K562 (cell line): ENCODE measurements around the gene KCNAB2. TPM values are rescaled to one million over a fixed set of nuclear protein-coding genes. Genes with fewer than 3 reads are reported as not detected.

Experiments used
- ATAC-seq: fragments of 200-7000 bp; cut with Tn5 transposase; 3 replicates; pipeline ENCODE4 v1.9.1; 2020; ENCODE audit warnings: moderate library complexity
- BruUV-seq: library from RNA; stranded (reverse); fragments of 400-500 nt; replicated peaks from 2 replicates; lab custom pipeline; 2021; lab: Mats Ljungman, UMichigan
- CTCF ChIA-PET: fragments of 300-600 bp; formaldehyde crosslinking; extraction: SDS; loops from one replicate; lab custom pipeline; 2021; ENCODE audit warnings: low intra/inter-chr PET ratio; lab: Yijun Ruan, JAX
- POLR2A ChIA-PET: fragments of 300-600, 350-650 bp; sonication (Branson Sonifier 250); formaldehyde crosslinking; extraction: SDS; loops from one replicate; lab custom pipeline; 2021; ENCODE audit warnings: antibody characterized with exemption, inconsistent platforms; lab: Yijun Ruan, JAX
- DNase-seq, 4 experiments: peaks; one replicate each; pipeline versions ENCODE4 v3.0.0 to v3.0.0-alpha.2; 2011 to 2018; ENCODE audit warnings: low spot score in 3 of 4, mixed read lengths in 3 of 4; ENCODE audit errors: extremely low read depth in 1 of 4
- FAIRE-seq: peaks from 2 replicates; lab custom pipeline; 2011; peaks lifted over from hg19 to GRCh38; lab: Jason Lieb, UNC
- H2AFZ ChIP-seq: 2 replicates; pipeline ENCODE4 v1.6.0; 2011; ENCODE audit warnings: low read depth, low read length, control low read depth, inconsistent platforms
- H3K27ac ChIP-seq: fragments of 200-600 bp; 3 replicates; pipeline ENCODE4 v1.8.0; 2011; ENCODE audit warnings: low read depth, mild to moderate bottlenecking, control low read depth, inconsistent platforms, low read length, moderate library complexity, mixed read lengths; ENCODE audit errors: extremely low read depth
- H3K27me3 ChIP-seq, 2 experiments: fragments of 300-600 bp in 1 of 2; 2 replicates in 1 of 2; 3 replicates in 1 of 2; pipeline versions ENCODE4 v1.6.0 to v1.8.0; 2011; ENCODE audit warnings: inconsistent platforms in 2 of 2, low read length in 2 of 2, mild to moderate bottlenecking in 1 of 2, mixed read lengths in 1 of 2, moderate library complexity in 1 of 2; ENCODE audit not compliant: control insufficient read depth in 2 of 2, insufficient read depth in 2 of 2
- H3K36me3 ChIP-seq: fragments of 300-600 bp; 3 replicates; pipeline ENCODE4 v1.8.0; 2011; ENCODE audit warnings: mild to moderate bottlenecking, low read length, inconsistent platforms; ENCODE audit not compliant: control insufficient read depth, insufficient read depth
- H3K4me1 ChIP-seq, 2 experiments: fragments of 200-600 bp in 1 of 2; replicated peaks in 1 of 2; 2 replicates in 1 of 2; 3 replicates in 1 of 2; pipeline versions ENCODE4 v1.5.1 to v1.8.0; 2011; ENCODE audit warnings: inconsistent platforms in 2 of 2, low read length in 2 of 2, mild to moderate bottlenecking in 1 of 2, mixed read lengths in 1 of 2, moderate library complexity in 1 of 2; ENCODE audit not compliant: control insufficient read depth in 2 of 2, insufficient read depth in 2 of 2
- H3K4me2 ChIP-seq: 2 replicates; pipeline ENCODE4 v1.6.1; 2011; ENCODE audit warnings: low read length, control low read depth, inconsistent platforms, mixed read lengths; ENCODE audit not compliant: insufficient read depth
- H3K4me3 ChIP-seq: fragments of 200-600 bp; sonication (generic), shearing (Covaris generic); 2 replicates; pipeline ENCODE4 v1.5.1; 2016; ENCODE audit warnings: control low read depth, inconsistent platforms
- H3K79me2 ChIP-seq: fragments of 200-600 bp; 3 replicates; pipeline ENCODE4 v1.8.0; 2011; ENCODE audit warnings: low read length, inconsistent platforms; ENCODE audit not compliant: control insufficient read depth, insufficient read depth
- H3K9ac ChIP-seq, 2 experiments: 2 replicates each; pipeline versions ENCODE4 v1.6.0 to v1.6.1; 2011; ENCODE audit warnings: low read depth in 2 of 2, low read length in 2 of 2, control low read depth in 1 of 2, inconsistent platforms in 1 of 2, mild to moderate bottlenecking in 1 of 2, mixed read lengths in 1 of 2; ENCODE audit not compliant: insufficient read depth in 1 of 2
- H3K9me1 ChIP-seq: one replicate; pipeline ENCODE4 v1.6.0; 2011; ENCODE audit warnings: inconsistent platforms, mild to moderate bottlenecking, low read length, moderate library complexity; ENCODE audit not compliant: control insufficient read depth, insufficient read depth
- H3K9me3 ChIP-seq: replicated peaks from 2 replicates; pipeline ENCODE4 v1.5.1; 2011; ENCODE audit warnings: low read depth, low read length, inconsistent platforms; ENCODE audit not compliant: control insufficient read depth, insufficient read depth
- H4K20me1 ChIP-seq: replicated peaks from 2 replicates; pipeline ENCODE4 v1.6.1; 2011; ENCODE audit warnings: low read length, inconsistent platforms, mixed read lengths; ENCODE audit not compliant: control insufficient read depth, insufficient read depth
- HMGXB4 ChIP-seq: sonication (generic); formaldehyde crosslinking; IDR thresholded peaks from 2 replicates; pipeline ENCODE4 v1.8.1; 2023; ENCODE audit warnings: mild to moderate bottlenecking, missing genetic modification reagents
- TARDBP ChIP-seq: fragments of 450-650 bp; IDR thresholded peaks from 2 replicates; pipeline ENCODE4 v1.6.1; 2016
- ZBTB1 ChIP-seq: sonication (generic); formaldehyde crosslinking; IDR thresholded peaks from 2 replicates; pipeline ENCODE4 v1.8.1; 2023; ENCODE audit warnings: missing genetic modification reagents, low read depth, mild to moderate bottlenecking, borderline replicate concordance
- WGBS: fragments of 100-300 bp; shearing (Covaris generic); methylation state at CpG from one replicate; pipeline ENCODE4 v1.1.6; 2016; ENCODE audit warnings: low coverage, mixed read lengths; ENCODE audit not compliant: insufficient coverage; ENCODE audit errors: missing lambda C conversion rate; 5-methylcytosine and 5-hydroxymethylcytosine counted together
- in situ Hi-C: fragments of 300-500 bp; cut with MboI; formaldehyde crosslinking; loops from 4 replicates; pipeline ENCODE4 v1.15.0; 2018; ENCODE audit warnings: inconsistent platforms, mixed read lengths
- intact Hi-C: fragments of 100-400 bp; cut with micrococcal nuclease; formaldehyde crosslinking; loops from 2 replicates; pipeline ENCODE4 v1.14.2; 2022
- polyA plus RNA-seq, 8 experiments: library from polyadenylated mRNA; depleted of rRNA in 4 of 8; stranded (reverse) in 5 of 8; unstranded in 3 of 8; fragments of >200 nt; fragmentation: Nextera tagmentation in 2 of 8; fragmentation: Illumina TruSeq in 1 of 8; extraction: Ambion mirVana in 2 of 8; extraction: Trizol in 1 of 8; gene quantifications; 2 replicates each; pipeline versions ENCODE4 v1.2.1 to v1.2.3, GENCODE V29; 2011 to 2014; ENCODE audit warnings: inconsistent platforms in 1 of 8, missing spikeins in 1 of 8
- total RNA-seq, 7 experiments: library from RNA; depleted of rRNA in 6 of 7; stranded (reverse); fragments of >200 nt in 6 of 7; fragmentation: Illumina TruSeq in 2 of 7; extraction: Trizol in 2 of 7; gene quantifications; 2 replicates each; pipeline versions ENCODE4 v1.2.1 to v1.2.3, GENCODE V29; 2011 to 2021; ENCODE audit warnings: low replicate concordance in 1 of 7
- TF ChIP-seq, protein P1 (sequence below): sonication (generic); formaldehyde crosslinking; IDR thresholded peaks from 2 replicates; pipeline ENCODE4 v1.9.0; 2022; ENCODE audit warnings: mild to moderate bottlenecking, missing genetic modification reagents

Gene KCNAB2
- total and polyA plus RNA-seq, 9 of the 15 experiments (the other 6 are each of a cell fraction or from before 2014, with no cell fraction given), result 1.8 to 15.8 (median 7.1) TPM

DNA sequence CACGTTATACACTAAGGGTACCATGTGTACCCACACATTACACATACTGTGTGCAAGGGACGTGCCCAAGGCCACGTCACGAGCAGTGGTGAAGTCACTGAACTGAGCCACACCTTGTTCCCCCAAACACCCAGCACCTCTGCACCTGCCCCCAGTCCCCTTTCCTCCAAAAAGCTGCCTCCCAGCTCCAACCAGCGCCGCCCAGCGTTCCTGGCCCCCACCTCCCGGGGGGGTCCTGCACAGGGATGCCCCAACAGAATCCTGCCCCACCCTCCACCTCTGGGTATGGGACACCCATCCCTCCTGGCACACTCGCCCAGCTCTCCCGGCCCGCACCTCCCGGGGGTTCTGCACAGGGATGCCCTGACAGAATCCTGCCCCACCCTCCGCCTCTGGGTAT, 80.3 kb downstream of the KCNAB2 start:
- FAIRE-seq, result peak; percentile 15
- CTCF ChIA-PET, result no interaction called here
- Histone ChIP-seq H2AFZ (no peak overlapping the region), H3K9me1 (peaks cover 3% of the 10 kb centered on the region), H3K9ac (no peak overlapping the region), H4K20me1 (peaks cover 5% of the 10 kb centered on the region; the same call in 1 of the 2 replicates), H3K4me3 (no peak overlapping the region), H3K27me3 (peaks cover 22 to 66% of the 10 kb centered on the region in 2 experiments), H3K79me2 (no peaks in the 10 kb centered on the region), H3K27ac (no peak overlapping the region), H3K36me3 (no peaks in the 10 kb centered on the region), H3K4me1 (peaks cover 0 to 52% of the 10 kb centered on the region in 2 experiments; a peak in 3 of 5 replicates), H3K4me2 (no peak overlapping the region), H3K9me3 (no peaks in the 10 kb centered on the region)
- no peak for ATAC-seq
- no peak for TF ChIP-seq ZBTB1
- TF ChIP-seq TARDBP, result no peak
- TF ChIP-seq, protein P1, sequence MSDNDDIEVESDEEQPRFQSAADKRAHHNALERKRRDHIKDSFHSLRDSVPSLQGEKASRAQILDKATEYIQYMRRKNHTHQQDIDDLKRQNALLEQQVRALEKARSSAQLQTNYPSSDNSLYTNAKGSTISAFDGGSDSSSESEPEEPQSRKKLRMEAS (CRISPR knock-in tag), result no peak
- TF ChIP-seq HMGXB4 (CRISPR knock-in tag), result no peak
- in situ Hi-C loops (no loop called here), intact Hi-C loops (no loop called here)
- 9% methylated on average over 10 of the region's 13 CpGs for whole genome bisulfite sequencing
- POLR2A ChIA-PET, result interaction anchor here (0.9 to 1.5 kb wide), 4 partner anchors 10 to 79 kb away, joined by 3 to 7 read pairs (median 6); no protein-coding TSS in a partner anchor
- no peak for DNase-seq
- BruUV-seq, result no TSS peak
